Dermis microvascular lymphatic vessel endothelial cell (primary cell): ENCODE results near the gene LGR6. TPM values are rescaled to one million over a fixed set of nuclear protein-coding genes. Genes with fewer than 3 reads are reported as not detected.

Source experiments
- DNase-seq, 2 donors: peaks; one replicate each; pipeline versions ENCODE4 v3.0.0 to v3.0.0-alpha.2; 2010; ENCODE audit warnings: low read depth in 2 of 2
- total RNA-seq: library from RNA; depleted of rRNA; stranded (reverse); fragments of >200 nt; gene quantifications from 2 replicates; pipeline ENCODE4 v1.2.1, GENCODE V29; 2014

The LGR6 gene
- total RNA-seq, 1 donor from 2014 or later, result not detected

DNA sequence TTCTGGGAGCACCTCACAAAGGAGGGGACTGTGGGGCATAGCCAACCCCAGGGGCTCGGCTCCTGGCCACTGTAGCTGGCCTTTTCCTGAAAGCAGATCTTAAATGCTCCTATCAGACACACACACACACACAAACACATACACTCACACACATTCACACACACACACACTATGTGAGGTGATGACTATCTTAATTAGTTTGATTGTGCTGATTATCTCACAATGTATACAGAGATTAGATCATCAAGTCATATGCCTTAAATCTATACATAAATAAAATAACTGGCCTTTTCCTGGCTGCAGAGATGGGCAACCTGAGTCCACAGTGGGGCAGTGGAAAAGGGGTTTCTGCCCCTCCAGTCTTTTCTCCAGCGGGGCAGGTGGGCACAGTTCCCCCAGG lies 27.1 kb downstream of the LGR6 start:
- DNase-seq, result no peak

GRCh38 chr1:202221911-202222909 lies 28.6 kb downstream of the LGR6 start:
- no peak for DNase-seq

GRCh38 chr1:202223121-202223860 lies 29.7 kb downstream of the LGR6 start:
- no peak for DNase-seq

DNA sequence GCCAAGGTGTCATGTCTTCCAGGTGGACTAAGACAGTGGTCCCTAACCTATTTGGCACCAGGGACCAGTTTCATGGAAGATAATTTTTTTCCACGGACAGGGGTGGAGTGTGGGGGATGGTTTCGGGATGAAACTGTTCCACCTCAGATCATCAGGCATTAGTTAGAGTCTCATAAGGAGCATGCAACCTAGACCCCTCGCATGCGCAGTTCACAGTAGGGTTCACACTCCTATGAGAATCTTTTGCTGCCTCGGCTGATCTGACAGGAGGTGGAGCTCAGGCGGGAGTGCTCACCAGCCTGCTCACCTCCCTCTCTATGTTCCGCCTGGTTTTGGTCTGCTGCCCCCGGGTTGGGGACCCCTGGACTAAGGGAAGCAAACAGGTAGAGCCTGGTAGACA lies 30.9 kb downstream of the LGR6 start:
- no peak for DNase-seq

- no peak for DNase-seq
These were observed 31.5 kb downstream of the LGR6 start for GRCh38 chr1:202225131-202225530.

GRCh38 chr1:202227053-202227672 lies 33.6 kb downstream of the LGR6 start:
- no peak for DNase-seq

- no peak for DNase-seq
These were observed 34.4 kb downstream of the LGR6 start for GRCh38 chr1:202227997-202228401.

- no peak for DNase-seq
These were observed 35.0 kb downstream of the LGR6 start for GRCh38 chr1:202228484-202229122.

GRCh38 chr1:202229376-202229775 lies 35.8 kb downstream of the LGR6 start:
- no peak for DNase-seq

GRCh38 chr1:202230061-202230938 lies 36.7 kb downstream of the LGR6 start:
- DNase-seq, result no peak

- DNase-seq, result no peak
These were observed 37.5 kb downstream of the LGR6 start for GRCh38 chr1:202230939-202231645.

DNA sequence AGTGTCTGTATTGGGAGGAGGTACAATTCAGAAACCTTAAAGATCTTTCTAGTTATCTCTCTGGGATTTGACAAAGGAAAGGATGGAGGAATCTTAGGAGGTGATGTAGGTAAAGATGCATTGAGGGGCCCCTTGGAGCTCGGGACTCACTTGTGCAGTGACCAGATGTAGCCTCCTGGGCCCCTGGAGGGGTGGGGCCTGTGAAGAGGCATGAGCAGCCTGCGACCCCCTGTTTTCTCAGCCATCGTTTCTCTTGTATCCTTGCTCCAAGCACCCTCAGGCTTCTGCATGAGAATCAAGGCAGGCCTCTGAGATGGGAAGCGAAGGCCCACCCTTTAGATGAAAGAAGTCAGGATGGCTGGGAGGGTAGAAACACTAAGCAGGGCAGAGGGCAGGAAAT lies 39.6 kb downstream of the LGR6 start:
- DNase-seq, result no peak

DNA sequence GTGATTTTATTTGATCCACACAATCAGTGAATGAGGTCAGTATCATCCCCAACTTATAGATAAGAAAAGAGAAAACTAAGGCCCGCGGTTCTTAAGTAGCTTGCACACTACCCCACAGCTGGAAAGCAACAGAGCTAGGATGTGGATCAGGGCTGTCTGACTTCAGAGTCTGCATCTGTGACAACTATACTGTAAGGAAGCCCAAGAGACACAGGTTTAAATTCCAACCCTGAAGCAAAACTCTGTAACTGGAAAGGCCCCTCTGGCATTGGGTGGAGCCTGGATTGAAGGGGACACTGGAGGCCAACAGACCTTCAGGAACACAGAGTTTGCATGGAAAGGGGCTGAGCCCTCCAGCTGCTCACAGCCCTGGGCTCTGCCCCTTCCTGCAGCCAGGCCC lies 40.2 kb downstream of the LGR6 start:
- no peak for DNase-seq

- DNase-seq, result no peak
These were observed 40.9 kb downstream of the LGR6 start for GRCh38 chr1:202234331-202235002.

DNA sequence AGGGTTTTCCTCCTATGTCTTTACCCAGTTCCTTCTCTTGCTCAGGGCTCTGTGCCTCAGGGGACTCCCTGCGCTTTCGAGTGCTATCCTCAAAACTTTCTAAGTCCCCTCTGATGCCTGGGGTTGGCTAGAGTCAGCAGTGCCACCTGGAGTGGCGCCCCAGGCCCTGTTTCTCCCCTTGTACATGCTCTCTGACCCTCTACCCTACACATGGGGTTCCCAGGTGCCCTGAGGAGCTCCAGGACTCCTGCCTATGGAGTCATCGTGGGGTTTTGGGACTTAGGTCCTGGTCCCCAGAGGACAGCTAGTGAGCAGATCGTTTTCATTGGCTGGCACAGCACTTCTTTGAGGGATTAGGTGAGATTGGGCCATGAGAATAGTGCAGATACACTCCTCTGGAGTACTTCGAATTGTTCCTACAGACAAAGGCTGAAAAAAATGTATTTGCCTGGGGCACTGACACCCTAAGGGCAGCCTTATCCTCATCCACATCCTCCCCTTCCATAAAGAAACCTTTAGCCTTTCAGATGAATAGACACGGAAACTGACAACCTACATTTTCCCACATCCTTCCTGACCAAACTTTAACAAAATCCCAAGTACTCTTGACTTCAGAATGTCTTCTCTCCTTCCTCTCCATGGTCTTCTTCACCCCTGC lies 41.5 kb downstream of the LGR6 start:
- no peak for DNase-seq

DNA sequence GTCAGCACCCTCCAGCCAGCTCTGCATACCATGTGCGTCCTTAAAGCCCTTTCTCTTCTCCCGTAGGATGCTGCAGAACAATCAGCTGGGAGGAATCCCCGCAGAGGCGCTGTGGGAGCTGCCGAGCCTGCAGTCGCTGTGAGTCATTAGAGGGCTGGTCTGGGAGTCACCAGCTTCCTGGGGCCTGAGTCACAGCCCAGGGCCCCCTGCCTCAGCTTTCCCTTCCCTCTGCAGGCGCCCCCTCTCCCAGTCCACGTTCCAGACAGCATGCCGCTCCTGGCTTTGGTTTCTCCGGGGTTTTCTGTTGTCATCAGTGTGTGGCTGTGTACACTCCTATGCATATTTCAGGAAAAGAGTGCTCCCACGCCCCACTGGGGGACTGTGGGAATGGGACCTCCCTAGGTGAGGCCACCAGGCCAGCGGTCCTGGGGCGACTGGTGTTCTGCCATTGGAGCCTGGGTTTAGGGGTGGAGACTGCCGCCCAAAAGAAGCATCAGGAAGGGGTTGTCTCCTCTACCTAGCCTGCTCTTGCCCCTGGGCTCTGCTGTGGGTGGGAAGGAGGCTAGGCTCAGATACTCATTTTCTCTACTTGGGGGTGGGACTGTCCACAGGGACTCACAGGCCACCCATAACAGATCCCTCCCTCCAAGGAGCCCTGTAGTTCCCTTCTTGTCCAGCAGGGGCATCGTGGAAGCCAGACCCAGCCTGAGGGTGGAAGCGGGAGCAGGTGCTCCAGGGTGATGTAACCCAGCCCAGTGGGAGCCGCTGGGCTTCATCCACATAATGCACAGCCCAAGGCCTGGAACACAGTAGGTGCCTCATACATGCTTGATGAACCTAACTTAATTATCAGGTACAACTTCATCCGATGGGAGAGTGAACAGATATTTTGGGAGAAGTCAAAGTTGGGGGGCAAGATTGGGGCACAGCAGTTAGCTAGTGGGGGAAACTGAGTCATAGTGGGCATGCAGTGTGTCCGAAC lies 42.5 kb downstream of the LGR6 start:
- DNase-seq, result peak; percentile 9 to 78

GRCh38 chr1:202237052-202237451 lies 43.5 kb downstream of the LGR6 start:
- DNase-seq, result peak in 1 of 2 donors; percentile 18

DNA sequence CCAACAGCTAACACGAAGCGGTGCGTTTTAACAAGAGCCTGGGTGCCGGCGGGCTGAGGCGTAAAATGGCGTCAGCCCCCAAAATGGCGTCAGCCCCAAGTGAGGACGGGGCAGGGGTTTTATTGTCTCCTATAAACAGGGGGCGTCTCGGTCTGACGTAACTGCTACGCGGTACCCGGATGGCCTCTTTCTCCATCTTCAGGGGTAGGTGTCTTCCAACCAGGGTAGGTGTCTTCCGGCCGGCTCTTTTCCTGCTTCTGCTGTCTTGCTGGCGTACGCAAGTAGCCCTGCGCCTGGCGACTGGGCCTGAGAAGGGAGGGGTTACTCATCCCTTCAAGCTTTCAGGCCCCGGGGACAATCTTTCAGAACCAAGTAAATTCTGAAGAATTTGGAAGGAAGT lies 45.3 kb downstream of the LGR6 start:
- DNase-seq, result no peak
